Endodermal cell (in vitro differentiated cells): Measurements from ENCODE around the gene GTF2F2. TPM values are rescaled to one million over a fixed set of nuclear protein-coding genes. Genes with fewer than 3 reads are reported as not detected.

Experiments
- DNase-seq: peaks from one replicate; pipeline ENCODE4 v3.0.0-alpha.2; 2017
- H3K27ac ChIP-seq: 2 replicates; pipeline ENCODE4 v1.5.1; 2013; ENCODE audit warnings: mild to moderate bottlenecking, low read depth, low read length, moderate library complexity
- H3K27me3 ChIP-seq: 2 replicates; pipeline ENCODE4 v1.6.1; 2013; ENCODE audit warnings: mild to moderate bottlenecking, low read length, moderate library complexity; ENCODE audit not compliant: insufficient read depth, control insufficient read depth, poor library complexity, severe bottlenecking
- H3K36me3 ChIP-seq: 2 replicates; pipeline ENCODE4 v1.7.0; 2013; ENCODE audit warnings: mild to moderate bottlenecking, low read length, moderate library complexity; ENCODE audit not compliant: control insufficient read depth, insufficient read depth
- H3K4me1 ChIP-seq: one replicate; pipeline ENCODE4 v1.7.0; 2013; ENCODE audit warnings: low read length; ENCODE audit not compliant: control insufficient read depth, insufficient read depth
- H3K4me3 ChIP-seq: 2 replicates; pipeline ENCODE4 v1.5.1; 2013; ENCODE audit warnings: mild to moderate bottlenecking, low read length, moderate library complexity
- H3K9ac ChIP-seq: 2 replicates; pipeline ENCODE4 v1.6.1; 2013; ENCODE audit warnings: mild to moderate bottlenecking, low read length, moderate library complexity; ENCODE audit not compliant: poor library complexity, severe bottlenecking; ENCODE audit errors: extremely low read depth
- H3K9me3 ChIP-seq: 2 replicates; pipeline ENCODE4 v1.6.1; 2013; ENCODE audit warnings: mild to moderate bottlenecking, low read length, moderate library complexity; ENCODE audit not compliant: control insufficient read depth
- H3K27ac Mint-ChIP-seq: 2 replicates; pipeline ENCODE4 v1.8.0; 2020; ENCODE audit warnings: mixed read lengths
- H3K27me3 Mint-ChIP-seq: 2 replicates; pipeline ENCODE4 v1.8.0; 2021; ENCODE audit warnings: mild to moderate bottlenecking, mixed read lengths; ENCODE audit not compliant: insufficient read depth
- H3K36me3 Mint-ChIP-seq: 2 replicates; pipeline ENCODE4 v1.8.0; 2020; ENCODE audit warnings: low read depth, mixed read lengths
- H3K4me1 Mint-ChIP-seq: 2 replicates; pipeline ENCODE4 v1.8.0; 2020; ENCODE audit warnings: mixed read lengths
- H3K4me3 Mint-ChIP-seq: 2 replicates; pipeline ENCODE4 v1.8.0; 2020; ENCODE audit warnings: mild to moderate bottlenecking, moderate library complexity, mixed read lengths
- H3K9me3 Mint-ChIP-seq: 2 replicates; pipeline ENCODE4 v1.8.0; 2020; ENCODE audit warnings: mild to moderate bottlenecking, mixed read lengths
- CTCF ChIP-seq: fragments of 200-600 bp; sonication (generic); conservative IDR thresholded peaks from 2 replicates; pipeline ENCODE4 v1.5.0; 2021; ENCODE audit warnings: antibody characterized with exemption, mild to moderate bottlenecking
- WGBS, 2 experiments: methylation state at CpG; one replicate each; pipeline versions ENCODE4 v1.1.5 to v1.1.7; 2013; ENCODE audit warnings: missing lambda C conversion rate in 2 of 2, mixed read lengths in 1 of 2; ENCODE audit not compliant: insufficient coverage in 1 of 2, insufficient read length in 1 of 2; 5-methylcytosine and 5-hydroxymethylcytosine counted together
- total RNA-seq, 2 donors: library from RNA; stranded (reverse); fragmentation: NEBNext Ultra II Directional in 1 of 2; extraction: Animal tissue kit (Norgen Biotek cat#: 25700) in 1 of 2; gene quantifications; 2 replicates in 1 of 2; 3 replicates in 1 of 2; pipeline ENCODE4 v1.2.1, GENCODE V29; 2021

The GTF2F2 gene
- total RNA-seq, 2 donors from 2014 or later: 27.0 to 27.4 TPM

GRCh38 chr13:45208132-45208531 is 87.8 kb downstream of the GTF2F2 start:
- Histone ChIP-seq H3K4me3 (no peak overlapping the region), H3K27ac (no peak overlapping the region), H3K9ac (no peak overlapping the region), H3K4me1 (no peaks in the 10 kb centered on the region), H3K9me3 (no peaks in the 10 kb centered on the region), H3K27me3 (no peaks in the 10 kb centered on the region), H3K36me3 (peaks cover 19% of the 10 kb centered on the region)
- peaks cover 23% of the 10 kb centered on the region for H3K36me3 Mint-ChIP-seq
- TF ChIP-seq CTCF: no peak
- H3K4me1 Mint-ChIP-seq: peaks cover 9% of the 10 kb centered on the region
- no peaks in the 10 kb centered on the region for H3K27me3 Mint-ChIP-seq
- no peaks in the 10 kb centered on the region for H3K9me3 Mint-ChIP-seq
- no peak overlapping the region for H3K27ac Mint-ChIP-seq
- no peak overlapping the region for H3K4me3 Mint-ChIP-seq
- WGBS, 2 experiments: no CpG with 5 or more reads among the region's 2 CpGs
- no peak for DNase-seq

- DNase-seq: no peak
- Mint-ChIP-seq H3K4me1 (peaks cover 9% of the 10 kb centered on the region), H3K9me3 (no peaks in the 10 kb centered on the region), H3K4me3 (no peak overlapping the region), H3K36me3 (peaks cover 21% of the 10 kb centered on the region), H3K27me3 (no peaks in the 10 kb centered on the region), H3K27ac (no peak overlapping the region)
- H3K27me3 ChIP-seq: no peaks in the 10 kb centered on the region
- H3K27ac ChIP-seq: no peak overlapping the region
- H3K36me3 ChIP-seq: peaks cover 19% of the 10 kb centered on the region
- no peak overlapping the region for H3K4me3 ChIP-seq
- no peak overlapping the region for H3K9ac ChIP-seq
- H3K9me3 ChIP-seq: no peaks in the 10 kb centered on the region
- TF ChIP-seq CTCF: no peak
- H3K4me1 ChIP-seq: no peaks in the 10 kb centered on the region
These were observed 88.9 kb downstream of the GTF2F2 start for GRCh38 chr13:45209229-45209628.

GRCh38 chr13:45215392-45216077 is 95.2 kb downstream of the GTF2F2 start:
- no peak overlapping the region for H3K9ac ChIP-seq
- peaks cover 27% of the 10 kb centered on the region for H3K4me1 Mint-ChIP-seq
- H3K27ac Mint-ChIP-seq: peak overlapping the region; percentile 87
- peaks cover under 1% of the 10 kb centered on the region for H3K36me3 ChIP-seq
- no peaks in the 10 kb centered on the region for H3K27me3 ChIP-seq
- H3K27me3 Mint-ChIP-seq: no peaks in the 10 kb centered on the region
- no peak for TF ChIP-seq CTCF
- peaks cover 19% of the 10 kb centered on the region for H3K36me3 Mint-ChIP-seq
- H3K9me3 Mint-ChIP-seq: no peaks in the 10 kb centered on the region
- H3K4me1 ChIP-seq: peaks cover 4% of the 10 kb centered on the region
- no peak for DNase-seq
- H3K4me3 ChIP-seq: no peak overlapping the region
- H3K9me3 ChIP-seq: no peaks in the 10 kb centered on the region
- no peak overlapping the region for H3K4me3 Mint-ChIP-seq
- peak overlapping the region; percentile 58 for H3K27ac ChIP-seq
- 90 to 94% methylated on average over 8 to 9 of the region's 9 CpGs for WGBS, 2 experiments
